C4-2B (cell line): ENCODE data around the gene BHLHA15.

Experiments
- ZFX ChIP-seq: fragments of 450-650 bp; IDR thresholded peaks from 2 replicates; pipeline ENCODE4 v1.6.1; 2017
- TF ChIP-seq, protein P1 (sequence below): fragments of 450-650 bp; conservative IDR thresholded peaks from 2 replicates; pipeline ENCODE4 v1.5.1; 2017; ENCODE audit warnings: mild to moderate bottlenecking

DNA sequence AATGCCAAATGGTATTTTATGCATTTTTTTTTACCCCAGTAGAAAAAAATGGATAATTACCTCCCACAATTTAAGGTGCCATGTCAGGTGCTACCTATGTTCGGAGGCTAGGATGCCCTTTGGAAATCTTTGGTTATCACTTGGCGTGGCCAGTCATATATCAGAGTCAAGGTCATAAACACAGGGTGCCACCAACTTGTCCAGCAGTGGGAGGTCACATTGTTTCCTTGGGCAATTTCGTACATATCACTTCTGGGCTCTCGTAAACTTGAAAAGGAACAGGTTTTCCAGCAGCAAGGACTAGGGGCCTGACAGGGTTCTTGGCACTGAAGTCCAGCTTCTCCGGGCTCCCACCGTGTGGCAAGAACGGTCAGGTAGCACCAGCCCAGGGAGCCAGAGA, 48.0 kb upstream of the BHLHA15 start:
- TF ChIP-seq, protein P1, sequence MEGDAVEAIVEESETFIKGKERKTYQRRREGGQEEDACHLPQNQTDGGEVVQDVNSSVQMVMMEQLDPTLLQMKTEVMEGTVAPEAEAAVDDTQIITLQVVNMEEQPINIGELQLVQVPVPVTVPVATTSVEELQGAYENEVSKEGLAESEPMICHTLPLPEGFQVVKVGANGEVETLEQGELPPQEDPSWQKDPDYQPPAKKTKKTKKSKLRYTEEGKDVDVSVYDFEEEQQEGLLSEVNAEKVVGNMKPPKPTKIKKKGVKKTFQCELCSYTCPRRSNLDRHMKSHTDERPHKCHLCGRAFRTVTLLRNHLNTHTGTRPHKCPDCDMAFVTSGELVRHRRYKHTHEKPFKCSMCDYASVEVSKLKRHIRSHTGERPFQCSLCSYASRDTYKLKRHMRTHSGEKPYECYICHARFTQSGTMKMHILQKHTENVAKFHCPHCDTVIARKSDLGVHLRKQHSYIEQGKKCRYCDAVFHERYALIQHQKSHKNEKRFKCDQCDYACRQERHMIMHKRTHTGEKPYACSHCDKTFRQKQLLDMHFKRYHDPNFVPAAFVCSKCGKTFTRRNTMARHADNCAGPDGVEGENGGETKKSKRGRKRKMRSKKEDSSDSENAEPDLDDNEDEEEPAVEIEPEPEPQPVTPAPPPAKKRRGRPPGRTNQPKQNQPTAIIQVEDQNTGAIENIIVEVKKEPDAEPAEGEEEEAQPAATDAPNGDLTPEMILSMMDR, result no peak
- no peak for TF ChIP-seq ZFX
